ENCODE results near the gene RALGPS2.

GRCh38 chr1:178941261-178941689, 216.2 kb downstream of the RALGPS2 start:
- no peak for TF ChIP-seq CTCF (IDR thresholded peaks at IDR 0.05; ENCODE audit: low read depth, low read length)
- no peak for TF ChIP-seq EZH2phosphoT487 (IDR thresholded peaks at IDR 0.05; ENCODE audit: low read depth)

Measured in OCI-LY3 (cell line).